ENCODE data around the gene SLC6A12.

The SLC6A12 gene

GRCh38 chr12:220946-221550 lies 7.1 kb upstream of the SLC6A12 start:
- no peak overlapping the region for H2BK120ac ChIP-seq (ENCODE audit: low read depth, low read length)
- peak overlapping the region; percentile 70 for H2BK15ac ChIP-seq (ENCODE audit: low read length)
- no peak overlapping the region for H2BK5ac ChIP-seq (ENCODE audit: low read length)
- H3K36me3 ChIP-seq (replicated peaks in 1 of 2; ENCODE audit: control insufficient read depth in 2 of 2, insufficient read depth in 2 of 2, low read length in 2 of 2) = no peaks in the 10 kb centered on the region
- peaks cover 0 to 10% of the 10 kb centered on the region in 2 donors for H3K4me1 ChIP-seq (ENCODE audit: control insufficient read depth in 2 of 2, insufficient read depth in 1 of 2, low read depth in 1 of 2, low read length in 2 of 2)
- no peak overlapping the region for H3K4me3 ChIP-seq (ENCODE audit: low read length in 2 of 2)
- H2AFZ ChIP-seq (ENCODE audit: low read length) = no peak overlapping the region
- H3K14ac ChIP-seq (ENCODE audit: low read length) = no peak overlapping the region
- H4K91ac ChIP-seq (ENCODE audit: low read depth, low read length, poor library complexity) = peak overlapping the region; percentile 82
- H3K9me3 ChIP-seq (replicated peaks in 1 of 2; ENCODE audit: control insufficient read depth in 2 of 2, insufficient read depth in 1 of 2, low read depth in 1 of 2, low read length in 2 of 2) = peaks cover 0 to 1% of the 10 kb centered on the region in 2 donors
- H3K4me2 ChIP-seq (ENCODE audit: insufficient read depth, low read length, poor library complexity, severe bottlenecking) = no peak overlapping the region
- no peaks in the 10 kb centered on the region for H3K79me1 ChIP-seq (ENCODE audit: low read depth, low read length)
- H3K23ac ChIP-seq (ENCODE audit: low read depth, low read length, poor library complexity) = peak overlapping the region; percentile 0
- H3K4ac ChIP-seq (ENCODE audit: low read length) = no peak overlapping the region
- peak overlapping the region; percentile 13 for H2AK5ac ChIP-seq (ENCODE audit: low read depth, low read length)
- peak overlapping the region; percentile 86 for H2BK12ac ChIP-seq (ENCODE audit: low read length)
- H3K18ac ChIP-seq (ENCODE audit: low read length) = peak overlapping the region; percentile 82
- peak overlapping the region; percentile 45 for H4K8ac ChIP-seq (ENCODE audit: low read depth, low read length)
- no peak overlapping the region for H3K27ac ChIP-seq (replicated peaks; ENCODE audit: low read length)
- H3K9ac ChIP-seq (ENCODE audit: low read depth, low read length, poor library complexity) = peak overlapping the region; percentile 65
- H3K27me3 ChIP-seq (ENCODE audit: control insufficient read depth in 3 of 3, insufficient read depth in 3 of 3, low read depth in 1 of 3, low read length in 3 of 3) = peaks cover 0 to 39% (median 0%) of the 10 kb centered on the region in 3 experiments
- no peak for DNase-seq (ENCODE audit: low spot score)
- WGBS, 2 donors (ENCODE audit: extremely low coverage in 2 of 2, insufficient read length in 2 of 2, insufficient replicate concordance in 1 of 2) = no CpG with 5 or more reads among the region's 19 CpGs

- Histone ChIP-seq H2AK5ac (ENCODE audit: low read depth, low read length) (peak overlapping the region; percentile 13), H3K14ac (ENCODE audit: low read length) (no peak overlapping the region), H3K23ac (ENCODE audit: low read depth, low read length, poor library complexity) (no peak overlapping the region), H3K79me1 (ENCODE audit: low read depth, low read length) (no peaks in the 10 kb centered on the region), H2BK15ac (ENCODE audit: low read length) (peak overlapping the region; percentile 70), H3K36me3 (replicated peaks in 1 of 2; ENCODE audit: control insufficient read depth in 2 of 2, insufficient read depth in 2 of 2, low read length in 2 of 2) (no peaks in the 10 kb centered on the region), H2AFZ (ENCODE audit: low read length) (no peak overlapping the region), H3K9ac (ENCODE audit: low read depth, low read length, poor library complexity) (peak overlapping the region; percentile 65), H3K4ac (ENCODE audit: low read length) (no peak overlapping the region), H3K4me1 (ENCODE audit: control insufficient read depth in 2 of 2, insufficient read depth in 1 of 2, low read depth in 1 of 2, low read length in 2 of 2) (peaks cover 0 to 10% of the 10 kb centered on the region in 2 donors), H3K4me3 (ENCODE audit: low read length in 2 of 2) (no peak overlapping the region), H3K27me3 (ENCODE audit: control insufficient read depth in 3 of 3, insufficient read depth in 3 of 3, low read depth in 1 of 3, low read length in 3 of 3) (peaks cover 0 to 39% (median 0%) of the 10 kb centered on the region in 3 experiments), H3K9me3 (replicated peaks in 1 of 2; ENCODE audit: control insufficient read depth in 2 of 2, insufficient read depth in 1 of 2, low read depth in 1 of 2, low read length in 2 of 2) (peaks cover 0 to 1% of the 10 kb centered on the region in 2 donors), H3K4me2 (ENCODE audit: insufficient read depth, low read length, poor library complexity, severe bottlenecking) (no peak overlapping the region), H4K8ac (ENCODE audit: low read depth, low read length) (no peak overlapping the region), H2BK5ac (ENCODE audit: low read length) (no peak overlapping the region), H2BK12ac (ENCODE audit: low read length) (peak overlapping the region; percentile 86), H4K91ac (ENCODE audit: low read depth, low read length, poor library complexity) (peak overlapping the region; percentile 82), H3K27ac (replicated peaks; ENCODE audit: low read length) (no peak overlapping the region), H3K18ac (ENCODE audit: low read length) (peak overlapping the region; percentile 82), H2BK120ac (ENCODE audit: low read depth, low read length) (no peak overlapping the region)
- DNase-seq (ENCODE audit: low spot score) = no peak
- WGBS, 2 donors (ENCODE audit: extremely low coverage in 2 of 2, insufficient read length in 2 of 2, insufficient replicate concordance in 1 of 2) = no CpG with 5 or more reads among the region's 6 CpGs
Observed at GRCh38 chr12:220491-220890, 6.5 kb upstream of the SLC6A12 start.

- H3K4me1 ChIP-seq (ENCODE audit: control insufficient read depth in 2 of 2, insufficient read depth in 1 of 2, low read depth in 1 of 2, low read length in 2 of 2) = peaks cover 0 to 10% of the 10 kb centered on the region in 2 donors
- no peak overlapping the region for H3K23ac ChIP-seq (ENCODE audit: low read depth, low read length, poor library complexity)
- no peak overlapping the region for H2BK15ac ChIP-seq (ENCODE audit: low read length)
- DNase-seq (ENCODE audit: low spot score) = peak; percentile 67
- H3K36me3 ChIP-seq (replicated peaks in 1 of 2; ENCODE audit: control insufficient read depth in 2 of 2, insufficient read depth in 2 of 2, low read length in 2 of 2) = no peaks in the 10 kb centered on the region
- H3K9me3 ChIP-seq (replicated peaks in 1 of 2; ENCODE audit: control insufficient read depth in 2 of 2, insufficient read depth in 1 of 2, low read depth in 1 of 2, low read length in 2 of 2) = peaks cover 0 to 1% of the 10 kb centered on the region in 2 donors
- H4K91ac ChIP-seq (ENCODE audit: low read depth, low read length, poor library complexity) = no peak overlapping the region
- H2AK5ac ChIP-seq (ENCODE audit: low read depth, low read length) = peak overlapping the region; percentile 13
- H2BK5ac ChIP-seq (ENCODE audit: low read length) = no peak overlapping the region
- no peak overlapping the region for H2AFZ ChIP-seq (ENCODE audit: low read length)
- WGBS, 2 donors (ENCODE audit: extremely low coverage in 2 of 2, insufficient read length in 2 of 2, insufficient replicate concordance in 1 of 2) = no CpG with 5 or more reads among the region's 17 CpGs
- H3K79me1 ChIP-seq (ENCODE audit: low read depth, low read length) = no peaks in the 10 kb centered on the region
- H3K14ac ChIP-seq (ENCODE audit: low read length) = no peak overlapping the region
- no peak overlapping the region for H3K27ac ChIP-seq (replicated peaks; ENCODE audit: low read length)
- no peak overlapping the region for H2BK12ac ChIP-seq (ENCODE audit: low read length)
- peaks cover 0 to 43% (median 0%) of the 10 kb centered on the region in 3 experiments for H3K27me3 ChIP-seq (ENCODE audit: control insufficient read depth in 3 of 3, insufficient read depth in 3 of 3, low read depth in 1 of 3, low read length in 3 of 3)
- no peak overlapping the region for H3K4ac ChIP-seq (ENCODE audit: low read length)
- peak overlapping the region; percentile 12 for H3K18ac ChIP-seq (ENCODE audit: low read length)
- H3K4me2 ChIP-seq (ENCODE audit: insufficient read depth, low read length, poor library complexity, severe bottlenecking) = peak overlapping the region; percentile 24
- H2BK120ac ChIP-seq (ENCODE audit: low read depth, low read length) = no peak overlapping the region
- H3K9ac ChIP-seq (ENCODE audit: low read depth, low read length, poor library complexity) = no peak overlapping the region
- peak overlapping the region; percentile 30 for H4K8ac ChIP-seq (ENCODE audit: low read depth, low read length)
- H3K4me3 ChIP-seq (ENCODE audit: low read length in 2 of 2) = no peak overlapping the region
Observed at GRCh38 chr12:219891-220352, 6.0 kb upstream of the SLC6A12 start.

DNA sequence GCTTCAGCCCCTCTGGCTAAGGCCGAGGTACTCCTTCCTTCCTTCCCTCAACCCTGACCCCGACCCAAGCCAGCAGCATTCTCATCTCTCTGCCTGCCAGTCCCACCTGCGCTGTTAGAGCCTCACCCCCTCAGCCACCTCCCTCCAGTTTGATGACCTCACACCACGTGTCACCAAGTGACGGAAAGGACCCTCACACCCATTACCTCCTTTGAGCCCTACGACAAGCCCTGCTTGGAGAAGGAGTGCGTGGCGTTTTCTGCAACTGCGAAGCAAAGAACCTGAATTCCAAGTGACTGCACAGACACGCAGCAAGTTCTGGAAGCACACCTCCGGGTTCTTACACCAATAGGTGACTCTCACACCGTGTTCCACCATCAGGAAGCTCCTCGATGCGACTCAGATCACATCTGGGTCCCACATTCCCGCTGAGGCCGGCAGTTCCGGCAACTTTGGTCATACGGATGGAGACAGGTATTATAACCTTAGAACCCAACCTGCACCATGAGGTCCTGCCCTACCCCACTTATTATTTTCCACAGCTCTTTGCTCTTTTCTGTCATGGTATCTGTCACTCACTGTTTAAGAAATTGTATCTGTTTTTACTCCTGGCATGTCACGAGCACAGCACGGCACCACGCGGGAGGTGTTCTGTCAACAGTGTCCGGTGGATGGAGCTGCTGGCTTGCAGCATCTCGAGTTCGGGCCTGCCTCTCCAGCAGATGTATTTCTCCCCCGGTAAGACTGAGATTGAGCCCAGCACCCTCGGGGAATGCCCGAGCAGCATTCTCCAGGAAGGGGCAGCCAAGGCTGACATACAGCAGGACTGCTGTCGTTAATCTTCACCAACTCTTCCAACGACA lies 5.0 kb upstream of the SLC6A12 start:
- no peak overlapping the region for H3K4me3 ChIP-seq (ENCODE audit: low read length in 2 of 2)
- H3K79me1 ChIP-seq (ENCODE audit: low read depth, low read length) = no peaks in the 10 kb centered on the region
- H2BK5ac ChIP-seq (ENCODE audit: low read length) = no peak overlapping the region
- H3K9me3 ChIP-seq (replicated peaks in 1 of 2; ENCODE audit: control insufficient read depth in 2 of 2, insufficient read depth in 1 of 2, low read depth in 1 of 2, low read length in 2 of 2) = peaks cover 0 to 1% of the 10 kb centered on the region in 2 donors
- H4K91ac ChIP-seq (ENCODE audit: low read depth, low read length, poor library complexity) = no peak overlapping the region
- H3K9ac ChIP-seq (ENCODE audit: low read depth, low read length, poor library complexity) = no peak overlapping the region
- no peak for DNase-seq (ENCODE audit: low spot score)
- no peak overlapping the region for H3K27ac ChIP-seq (replicated peaks; ENCODE audit: low read length)
- peak overlapping the region; percentile 24 for H3K18ac ChIP-seq (ENCODE audit: low read length)
- peaks cover 0 to 16% of the 10 kb centered on the region in 2 donors for H3K4me1 ChIP-seq (ENCODE audit: control insufficient read depth in 2 of 2, insufficient read depth in 1 of 2, low read depth in 1 of 2, low read length in 2 of 2)
- peaks cover 0 to 42% (median 0%) of the 10 kb centered on the region in 3 experiments for H3K27me3 ChIP-seq (ENCODE audit: control insufficient read depth in 3 of 3, insufficient read depth in 3 of 3, low read depth in 1 of 3, low read length in 3 of 3)
- H4K8ac ChIP-seq (ENCODE audit: low read depth, low read length) = no peak overlapping the region
- no peak overlapping the region for H3K4me2 ChIP-seq (ENCODE audit: insufficient read depth, low read length, poor library complexity, severe bottlenecking)
- no CpG with 5 or more reads among the region's 30 CpGs for WGBS, 2 donors (ENCODE audit: extremely low coverage in 2 of 2, insufficient read length in 2 of 2, insufficient replicate concordance in 1 of 2)
- H2BK15ac ChIP-seq (ENCODE audit: low read length) = peak overlapping the region; percentile 2
- H2BK12ac ChIP-seq (ENCODE audit: low read length) = no peak overlapping the region
- no peaks in the 10 kb centered on the region for H3K36me3 ChIP-seq (replicated peaks in 1 of 2; ENCODE audit: control insufficient read depth in 2 of 2, insufficient read depth in 2 of 2, low read length in 2 of 2)
- H3K4ac ChIP-seq (ENCODE audit: low read length) = no peak overlapping the region
- peak overlapping the region; percentile 19 for H2AK5ac ChIP-seq (ENCODE audit: low read depth, low read length)
- no peak overlapping the region for H2BK120ac ChIP-seq (ENCODE audit: low read depth, low read length)
- H3K23ac ChIP-seq (ENCODE audit: low read depth, low read length, poor library complexity) = no peak overlapping the region
- H2AFZ ChIP-seq (ENCODE audit: low read length) = no peak overlapping the region
- no peak overlapping the region for H3K14ac ChIP-seq (ENCODE audit: low read length)

Data from neuronal stem cell (in vitro differentiated cells).